PC-3 (cell line): ENCODE data around the gene FES.

Experiments
- CTCF ChIP-seq: fragments of 300-600 bp; sonication (generic); conservative IDR thresholded peaks from 2 replicates; pipeline ENCODE4 v1.5.1; 2017; ENCODE audit warnings: antibody characterized with exemption, low read depth, mild to moderate bottlenecking, low read length
- EZH2 ChIP-seq: fragments of 300-600 bp; sonication (generic); IDR thresholded peaks from one replicate; pipeline ENCODE4 v1.6.1; 2017; ENCODE audit warnings: antibody characterized with exemption, mild to moderate bottlenecking, low read length; ENCODE audit not compliant: unreplicated experiment

DNA sequence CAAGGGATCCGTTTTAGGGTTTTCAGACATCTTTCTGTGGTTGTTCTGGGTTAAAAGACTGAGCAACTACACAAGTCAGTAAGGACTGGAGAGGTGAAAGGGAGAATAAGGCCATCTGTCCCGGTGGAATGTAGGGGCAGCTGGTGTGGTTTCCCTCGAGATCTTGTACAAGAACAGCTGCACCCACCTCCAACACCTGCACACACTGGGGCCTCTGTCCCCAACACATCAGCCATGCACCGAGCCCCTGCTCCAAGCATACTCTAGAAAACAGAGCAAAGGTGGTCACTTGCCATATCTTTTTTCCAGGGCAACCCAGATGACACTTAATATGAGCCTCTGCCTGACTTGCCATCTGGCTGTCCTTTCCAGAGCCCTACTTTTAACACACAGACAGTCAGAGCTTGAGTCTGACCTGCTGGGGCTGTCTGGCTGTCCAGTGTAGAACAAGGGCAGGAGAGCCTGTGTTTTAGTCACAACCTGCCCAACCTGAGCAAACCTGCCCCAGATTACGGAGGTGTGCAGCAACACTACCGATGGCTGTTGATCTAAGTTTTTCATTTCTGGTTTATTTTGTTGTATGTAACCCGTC is 31.0 kb downstream of the FES start:
- no peak for TF ChIP-seq CTCF
- no peak for TF ChIP-seq EZH2
